ENCODE data around the gene APBB3. TPM values are rescaled to one million over a fixed set of nuclear protein-coding genes. Genes with fewer than 3 reads are reported as not detected.

Gene APBB3
- total RNA-seq, 1 donor from 2014 or later = 6.3 TPM

DNA sequence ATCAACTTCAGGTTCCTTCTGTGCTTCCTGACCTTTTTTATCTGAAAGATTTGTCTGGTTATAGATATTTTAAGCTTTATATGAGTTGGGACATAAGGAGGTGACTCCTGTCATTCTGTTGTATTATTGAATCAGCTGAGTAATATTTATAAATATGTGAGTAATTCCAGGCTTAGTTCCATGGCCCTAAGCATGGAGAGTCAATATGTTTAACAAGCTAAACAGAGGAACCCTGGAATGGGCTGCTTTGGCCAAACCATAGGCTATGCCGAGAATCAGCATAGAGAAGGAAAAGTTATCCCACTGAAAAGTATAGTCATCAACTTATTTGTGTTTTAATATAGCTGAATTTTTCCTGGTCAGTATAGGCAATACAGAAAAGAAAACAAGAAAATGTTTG, 24.2 kb downstream of the APBB3 start:
- no peak for FAIRE-seq
- no peak for DNase-seq (ENCODE audit: low read depth)
- TF ChIP-seq, protein P1, sequence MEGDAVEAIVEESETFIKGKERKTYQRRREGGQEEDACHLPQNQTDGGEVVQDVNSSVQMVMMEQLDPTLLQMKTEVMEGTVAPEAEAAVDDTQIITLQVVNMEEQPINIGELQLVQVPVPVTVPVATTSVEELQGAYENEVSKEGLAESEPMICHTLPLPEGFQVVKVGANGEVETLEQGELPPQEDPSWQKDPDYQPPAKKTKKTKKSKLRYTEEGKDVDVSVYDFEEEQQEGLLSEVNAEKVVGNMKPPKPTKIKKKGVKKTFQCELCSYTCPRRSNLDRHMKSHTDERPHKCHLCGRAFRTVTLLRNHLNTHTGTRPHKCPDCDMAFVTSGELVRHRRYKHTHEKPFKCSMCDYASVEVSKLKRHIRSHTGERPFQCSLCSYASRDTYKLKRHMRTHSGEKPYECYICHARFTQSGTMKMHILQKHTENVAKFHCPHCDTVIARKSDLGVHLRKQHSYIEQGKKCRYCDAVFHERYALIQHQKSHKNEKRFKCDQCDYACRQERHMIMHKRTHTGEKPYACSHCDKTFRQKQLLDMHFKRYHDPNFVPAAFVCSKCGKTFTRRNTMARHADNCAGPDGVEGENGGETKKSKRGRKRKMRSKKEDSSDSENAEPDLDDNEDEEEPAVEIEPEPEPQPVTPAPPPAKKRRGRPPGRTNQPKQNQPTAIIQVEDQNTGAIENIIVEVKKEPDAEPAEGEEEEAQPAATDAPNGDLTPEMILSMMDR (IDR thresholded peaks at IDR 0.05; ENCODE audit: insufficient read depth, low read length, severe bottlenecking) = no peak
- peaks cover 15% of the 10 kb centered on the region for H3K36me3 ChIP-seq (ENCODE audit: control insufficient read depth, insufficient read depth, low read length)
- no peak overlapping the region for H3K4me3 ChIP-seq (ENCODE audit: low read depth, low read length)
- no peaks in the 10 kb centered on the region for H3K27me3 ChIP-seq (ENCODE audit: control insufficient read depth, insufficient read depth, low read length)

DNA sequence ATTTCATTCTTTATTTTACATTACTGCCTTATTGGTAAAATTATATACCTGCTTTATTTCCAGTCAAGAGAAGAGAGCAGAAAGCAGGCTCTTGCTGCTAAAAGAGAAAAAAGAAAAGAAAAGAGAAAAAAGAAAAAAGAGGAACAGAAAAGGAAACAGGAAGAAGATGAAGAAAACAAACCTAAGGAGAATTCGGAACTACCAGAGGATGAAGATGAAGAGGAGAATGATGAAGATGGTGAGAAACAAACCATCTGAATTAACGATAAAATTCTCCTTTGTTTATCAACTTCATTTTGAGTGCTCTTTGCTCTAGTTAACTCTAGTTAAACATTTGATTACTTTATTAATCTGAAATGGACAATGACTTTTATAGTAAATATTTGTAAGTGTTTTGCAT, 40.4 kb downstream of the APBB3 start:
- Histone ChIP-seq H3K27me3 (ENCODE audit: control insufficient read depth, insufficient read depth, low read length) (no peaks in the 10 kb centered on the region), H3K4me3 (ENCODE audit: low read depth, low read length) (no peak overlapping the region), H3K36me3 (ENCODE audit: control insufficient read depth, insufficient read depth, low read length) (peaks cover 5% of the 10 kb centered on the region)
- TF ChIP-seq, protein P1 (IDR thresholded peaks at IDR 0.05; ENCODE audit: insufficient read depth, low read length, severe bottlenecking) = no peak
- DNase-seq (ENCODE audit: low read depth) (no peak), FAIRE-seq (no peak)

DNA sequence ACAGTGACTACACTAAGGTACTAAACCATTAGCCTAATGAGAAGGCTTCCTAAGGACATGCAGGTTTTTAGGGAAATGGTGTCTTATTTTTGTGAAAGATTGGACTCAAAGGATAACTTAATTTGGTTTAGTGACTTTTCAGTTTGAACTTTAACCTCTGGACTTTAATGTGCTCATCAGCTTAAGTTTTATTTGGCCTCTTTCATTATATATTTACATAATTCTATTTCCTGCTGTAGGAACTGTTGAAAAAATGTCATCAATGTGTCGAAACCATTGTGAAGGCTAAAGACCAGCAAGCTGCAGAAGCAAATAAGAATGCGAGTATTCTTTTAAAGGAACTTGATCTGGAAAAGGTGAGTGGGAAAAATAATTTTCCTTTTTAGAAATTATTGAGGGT, 51.3 kb downstream of the APBB3 start:
- DNase-seq (ENCODE audit: low read depth) (no peak), FAIRE-seq (no peak)
- H3K27me3 ChIP-seq (ENCODE audit: control insufficient read depth, insufficient read depth, low read length) = no peaks in the 10 kb centered on the region
- TF ChIP-seq, protein P1 (IDR thresholded peaks at IDR 0.05; ENCODE audit: insufficient read depth, low read length, severe bottlenecking) = no peak
- H3K4me3 ChIP-seq (ENCODE audit: low read depth, low read length) = no peak overlapping the region
- peaks cover 4% of the 10 kb centered on the region for H3K36me3 ChIP-seq (ENCODE audit: control insufficient read depth, insufficient read depth, low read length)

DNA sequence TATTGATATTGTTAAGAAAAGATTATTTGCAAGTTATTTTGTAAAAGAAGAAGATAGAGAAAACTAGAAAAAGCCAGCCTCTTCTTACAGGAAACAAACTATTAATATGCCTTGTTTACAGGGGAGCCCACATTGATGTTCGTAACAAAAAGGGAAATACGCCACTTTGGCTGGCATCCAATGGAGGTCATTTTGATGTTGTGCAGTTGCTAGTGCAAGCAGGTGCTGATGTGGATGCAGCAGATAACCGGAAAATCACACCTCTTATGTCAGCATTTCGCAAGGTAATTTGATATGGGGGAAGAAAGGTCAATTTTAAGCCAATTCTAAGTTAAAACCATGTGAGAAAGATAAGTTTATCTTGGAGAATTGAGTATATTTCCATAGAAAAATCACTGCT, 54.5 kb downstream of the APBB3 start:
- FAIRE-seq (no peak), DNase-seq (ENCODE audit: low read depth) (no peak)
- Histone ChIP-seq H3K27me3 (ENCODE audit: control insufficient read depth, insufficient read depth, low read length) (no peaks in the 10 kb centered on the region), H3K36me3 (ENCODE audit: control insufficient read depth, insufficient read depth, low read length) (peaks cover 11% of the 10 kb centered on the region), H3K4me3 (ENCODE audit: low read depth, low read length) (no peak overlapping the region)
- TF ChIP-seq, protein P1 (IDR thresholded peaks at IDR 0.05; ENCODE audit: insufficient read depth, low read length, severe bottlenecking) = no peak

Other genes with a start within 250 kb of the APBB3 start
- gene HBEGF, start 218.0 kb downstream of the APBB3 start, total RNA-seq = 23.8 and 76.6 TPM in 2 replicates
- 0.38 TPM in 1 of 2 replicates, not detected in the other for gene SLC4A9, start 204.4 kb downstream of the APBB3 start, total RNA-seq
- 77.1 and 85.8 TPM in 2 replicates for gene ANKHD1, start 162.8 kb downstream of the APBB3 start, total RNA-seq
- gene EIF4EBP3, start 16.9 kb downstream of the APBB3 start, total RNA-seq = 2.6 and 3.2 TPM in 2 replicates
- gene SRA1, start 7.1 kb downstream of the APBB3 start, total RNA-seq = 39.8 and 48.5 TPM in 2 replicates
- 13.2 and 21.4 TPM in 2 replicates for gene SLC35A4, start 230 bp upstream of the APBB3 start, total RNA-seq
- gene CD14, start 68.6 kb upstream of the APBB3 start, total RNA-seq = 2.3 and 3.2 TPM in 2 replicates
- gene TMCO6, start 74.9 kb upstream of the APBB3 start, total RNA-seq = 15.7 and 18.2 TPM in 2 replicates
- gene NDUFA2, start 83.0 kb upstream of the APBB3 start, total RNA-seq = 16.8 and 46.5 TPM in 2 replicates
- 58.4 and 98.7 TPM in 2 replicates for gene IK, start 83.2 kb upstream of the APBB3 start, total RNA-seq
- gene WDR55, start 100.3 kb upstream of the APBB3 start, total RNA-seq = 35.7 and 40.8 TPM in 2 replicates
- 0.26 TPM in 2 replicates for gene DND1, start 109.0 kb upstream of the APBB3 start, total RNA-seq
- gene HARS1, start 126.8 kb upstream of the APBB3 start, total RNA-seq = 55.3 and 73.0 TPM in 2 replicates
- gene HARS2, start 126.9 kb upstream of the APBB3 start, total RNA-seq = 28.9 and 32.9 TPM in 2 replicates
- 47.1 and 76.7 TPM in 2 replicates for gene ZMAT2, start 135.8 kb upstream of the APBB3 start, total RNA-seq
- gene PCDHA1, start 221.5 kb upstream of the APBB3 start, total RNA-seq = under 0.01 TPM in 1 of 2 replicates, not detected in the other
- under 0.01 TPM in 1 of 2 replicates, not detected in the other for gene PCDHA2, start 230.3 kb upstream of the APBB3 start, total RNA-seq
- gene PCDHA3, start 236.5 kb upstream of the APBB3 start, total RNA-seq = under 0.01 TPM in 1 of 2 replicates, not detected in the other
- 0.26 and 0.77 TPM in 2 replicates for gene PCDHA4, start 242.5 kb upstream of the APBB3 start, total RNA-seq

All from bronchial epithelial cell (primary cell).